IMR-90 (cell line): Measurements from ENCODE around the gene POU2AF1. TPM values are rescaled to one million over a fixed set of nuclear protein-coding genes. Genes with fewer than 3 reads are reported as not detected.
A peak's percentile ranks its signal among the peaks of the same experiment; 100 is the strongest.

Experiments
- ATAC-seq: fragments of 200-7000 bp; cut with Tn5 transposase; 2 replicates; pipeline ENCODE4 v1.9.1; 2020; ENCODE audit warnings: low read depth, mild to moderate bottlenecking, moderate library complexity
- BruUV-seq: library from RNA; stranded (reverse); fragments of 400-500 nt; replicated peaks from 2 replicates; lab custom pipeline; 2021; lab: Mats Ljungman, UMichigan
- CTCF ChIA-PET: fragments of 300-600 bp; formaldehyde crosslinking; extraction: SDS; loops from one replicate; lab custom pipeline; 2021; ENCODE audit warnings: antibody characterized with exemption; lab: Yijun Ruan, JAX
- POLR2A ChIA-PET: fragments of 300-600 bp; sonication (Branson Sonifier 250); formaldehyde crosslinking; loops from one replicate; lab custom pipeline; 2022; ENCODE audit warnings: antibody characterized with exemption; ENCODE audit not compliant: unreplicated experiment; lab: Charles Lee
- DNase-seq: peaks from one replicate; pipeline ENCODE4 v3.0.0; 2013
- H2AFZ ChIP-seq: replicated peaks from 2 replicates; pipeline ENCODE3; 2013; ENCODE audit warnings: low read length, mild to moderate bottlenecking; ENCODE audit not compliant: poor library complexity
- H2AK5ac ChIP-seq: 2 replicates; pipeline ENCODE4 v1.6.1; 2013; ENCODE audit warnings: low read depth, low read length, inconsistent platforms
- H2AK9ac ChIP-seq: replicated peaks from 2 replicates; pipeline ENCODE3; 2013; ENCODE audit warnings: mild to moderate bottlenecking, low read depth, low read length, moderate library complexity; ENCODE audit not compliant: poor library complexity
- H2BK120ac ChIP-seq: 2 replicates; pipeline ENCODE4 v1.6.1; 2013; ENCODE audit warnings: low read depth, low read length, inconsistent platforms
- H2BK15ac ChIP-seq: 3 replicates; pipeline ENCODE4 v1.6.1; 2013; ENCODE audit warnings: low read depth, low read length, inconsistent platforms
- H2BK20ac ChIP-seq: 2 replicates; pipeline ENCODE4 v1.6.1; 2013; ENCODE audit warnings: low read depth, mild to moderate bottlenecking, inconsistent platforms, low read length, moderate library complexity
- H2BK5ac ChIP-seq: 2 replicates; pipeline ENCODE4 v1.6.1; 2013; ENCODE audit warnings: mild to moderate bottlenecking, low read depth, low read length, inconsistent platforms; ENCODE audit not compliant: poor library complexity, severe bottlenecking
- H3K14ac ChIP-seq: replicated peaks from 2 replicates; pipeline ENCODE4 v1.6.1; 2013; ENCODE audit warnings: low read depth, low read length, inconsistent platforms
- H3K18ac ChIP-seq: 2 replicates; pipeline ENCODE4 v1.6.1; 2013; ENCODE audit warnings: low read depth, low read length, control low read depth
- H3K23ac ChIP-seq: 2 replicates; pipeline ENCODE4 v1.6.1; 2013; ENCODE audit warnings: low read depth, low read length, inconsistent platforms
- H3K27ac ChIP-seq: 2 replicates; pipeline ENCODE4 v1.5.1; 2013; ENCODE audit warnings: mild to moderate bottlenecking, control low read depth, low read length; ENCODE audit not compliant: insufficient read depth
- H3K27me3 ChIP-seq: 2 replicates; pipeline ENCODE4 v1.6.1; 2013; ENCODE audit warnings: low read length; ENCODE audit not compliant: control insufficient read depth, insufficient read depth
- H3K36me3 ChIP-seq: 2 replicates; pipeline ENCODE4 v1.6.1; 2013; ENCODE audit warnings: low read length, mixed read lengths; ENCODE audit not compliant: control insufficient read depth, insufficient read depth
- H3K4ac ChIP-seq: 2 replicates; pipeline ENCODE4 v1.6.1; 2013; ENCODE audit warnings: low read depth, low read length, inconsistent platforms
- H3K4me1 ChIP-seq: 2 replicates; pipeline ENCODE4 v1.6.1; 2013; ENCODE audit warnings: low read length, mixed read lengths; ENCODE audit not compliant: control insufficient read depth, insufficient read depth
- H3K4me2 ChIP-seq: 2 replicates; pipeline ENCODE4 v1.6.1; 2013; ENCODE audit warnings: low read depth, mild to moderate bottlenecking, control low read depth, low read length, moderate library complexity
- H3K4me3 ChIP-seq: 2 replicates; pipeline ENCODE4 v1.5.1; 2013; ENCODE audit warnings: low read depth, mild to moderate bottlenecking, control low read depth, low read length, moderate library complexity; ENCODE audit not compliant: insufficient read depth
- H3K56ac ChIP-seq: 2 replicates; pipeline ENCODE4 v1.6.1; 2013; ENCODE audit warnings: low read length, inconsistent platforms; ENCODE audit not compliant: insufficient read depth; ENCODE audit errors: extremely low read depth
- H3K79me1 ChIP-seq, 2 experiments: 2 replicates each; pipeline ENCODE4 v1.6.1; 2013; ENCODE audit warnings: low read length in 2 of 2, inconsistent platforms in 1 of 2, low read depth in 1 of 2
- H3K9ac ChIP-seq: 2 replicates; pipeline ENCODE4 v1.6.1; 2013; ENCODE audit warnings: low read depth, low read length, control low read depth
- H3K9me1 ChIP-seq: 2 replicates; pipeline ENCODE4 v1.6.1; 2013; ENCODE audit warnings: low read length, inconsistent platforms; ENCODE audit not compliant: insufficient read depth
- H3K9me3 ChIP-seq: 2 replicates; pipeline ENCODE4 v1.6.1; 2013; ENCODE audit warnings: low read length; ENCODE audit not compliant: control insufficient read depth, insufficient read depth
- H4K20me1 ChIP-seq: 2 replicates; pipeline ENCODE4 v1.6.1; 2013; ENCODE audit warnings: low read length, inconsistent platforms; ENCODE audit not compliant: insufficient read depth
- H4K5ac ChIP-seq: 2 replicates; pipeline ENCODE4 v1.6.1; 2013; ENCODE audit warnings: mild to moderate bottlenecking, low read depth, low read length, control low read depth
- H4K8ac ChIP-seq, 2 experiments: 2 replicates each; pipeline ENCODE4 v1.6.1; 2013; ENCODE audit warnings: low read depth in 2 of 2, low read length in 2 of 2, control low read depth in 1 of 2, inconsistent platforms in 1 of 2
- H4K91ac ChIP-seq: 2 replicates; pipeline ENCODE4 v1.6.1; 2013; ENCODE audit warnings: low read depth, low read length, inconsistent platforms; ENCODE audit not compliant: insufficient read depth
- CEBPB ChIP-seq: IDR thresholded peaks from 2 replicates; pipeline ENCODE4 v1.6.1; 2012; ENCODE audit warnings: low read depth, low read length, improper control_type of control experiment
- NFE2L2 ChIP-seq: fragments of 150-350 bp; IDR thresholded peaks from 2 replicates; pipeline ENCODE4 v1.6.1; 2016; ENCODE audit warnings: low read depth, mild to moderate bottlenecking, low read length
- RCOR1 ChIP-seq: IDR thresholded peaks from 2 replicates; pipeline ENCODE4 v1.6.1; 2012; ENCODE audit warnings: mild to moderate bottlenecking, low read length, improper control_type of control experiment; ENCODE audit not compliant: insufficient replicate concordance
- RFX5 ChIP-seq: IDR thresholded peaks from 2 replicates; pipeline ENCODE4 v1.8.0; 2012; ENCODE audit warnings: low read depth, mild to moderate bottlenecking, low read length, moderate library complexity
- SMC3 ChIP-seq: fragments of 150-350 bp; IDR thresholded peaks from 2 replicates; pipeline ENCODE4 v1.6.1; 2016; ENCODE audit warnings: low read depth, mild to moderate bottlenecking, antibody characterized with exemption, low read length, moderate library complexity
- WGBS, 2 experiments: methylation state at CpG; one replicate each; pipeline versions ENCODE4 v1.1.5 to v1.1.7; 2013; ENCODE audit warnings: missing lambda C conversion rate in 2 of 2; ENCODE audit not compliant: insufficient read length in 1 of 2; ENCODE audit errors: extremely low coverage in 2 of 2; 5-methylcytosine and 5-hydroxymethylcytosine counted together
- dilution Hi-C: fragments of 300-500 bp; cut with HindIII; formaldehyde crosslinking; loops from one replicate; pipeline ENCODE4 v1.14.3; 2018; ENCODE audit warnings: low sequenced_read_pairs; ENCODE audit not compliant: unreplicated experiment
- in situ Hi-C: fragments of 300-500 bp; cut with MboI; formaldehyde crosslinking; loops from 3 replicates; pipeline ENCODE4 v1.14.3; 2019; ENCODE audit warnings: low sequenced_read_pairs, inconsistent platforms, mixed read lengths
- intact Hi-C: fragments of 100-400 bp; cut with micrococcal nuclease; formaldehyde crosslinking; loops from 2 replicates; pipeline ENCODE4 v1.10.0; 2022
- polyA plus RNA-seq, 3 experiments: library from polyadenylated mRNA; depleted of rRNA; stranded (reverse); fragments of >200 nt; gene quantifications; 2 replicates each; pipeline ENCODE4 v1.2.3, GENCODE V29; 2012; ENCODE audit warnings: low replicate concordance in 1 of 3
- total RNA-seq: library from RNA; depleted of rRNA; stranded (reverse); fragments of >200 nt; gene quantifications from 2 replicates; pipeline ENCODE4 v1.2.3, GENCODE V29; 2012

POU2AF1 gene
- total and polyA plus RNA-seq, 2 of the 4 experiments (the other 2 are of a cell fraction), result not detected

GRCh38 chr11:111344032-111344431, 35.0 kb downstream of the POU2AF1 start:
- H4K8ac ChIP-seq, result no peak overlapping the region
- no peaks in the 10 kb centered on the region for H4K20me1 ChIP-seq
- H3K36me3 ChIP-seq, result no peaks in the 10 kb centered on the region
- intact Hi-C loops, result no loop called here
- H3K4ac ChIP-seq, result no peak overlapping the region
- H3K4me1 ChIP-seq, result no peaks in the 10 kb centered on the region
- no CpG with 5 or more reads among the region's 3 CpGs for WGBS, 2 experiments
- no peak overlapping the region for H2BK20ac ChIP-seq
- no peak overlapping the region for H3K9ac ChIP-seq
- H3K23ac ChIP-seq, result no peak overlapping the region
- H3K4me2 ChIP-seq, result no peak overlapping the region
- H2BK5ac ChIP-seq, result no peak overlapping the region
- H2AK9ac ChIP-seq, result no peak overlapping the region
- no peak overlapping the region for H2AK5ac ChIP-seq
- dilution Hi-C loops, result no loop called here
- no peak overlapping the region for H3K18ac ChIP-seq
- no peak overlapping the region for H3K4me3 ChIP-seq
- no peaks in the 10 kb centered on the region for H3K79me1 ChIP-seq
- no peak overlapping the region for H3K27ac ChIP-seq
- H2BK120ac ChIP-seq, result peak overlapping the region; percentile 10; the same call in 1 of the 2 replicates
- no peak overlapping the region for H4K91ac ChIP-seq
- H3K14ac ChIP-seq, result no peak overlapping the region
- H3K56ac ChIP-seq, result no peak overlapping the region
- CTCF ChIA-PET, result no interaction called here
- POLR2A ChIA-PET, result no interaction called here
- peak; percentile 73 for ATAC-seq
- H2AFZ ChIP-seq, result no peak overlapping the region
- BruUV-seq, result no TSS peak
- H2BK15ac ChIP-seq, result no peak overlapping the region
- DNase-seq, result peak; percentile 79
- in situ Hi-C loops, result no loop called here
- H4K5ac ChIP-seq, result no peak overlapping the region
- no peaks in the 10 kb centered on the region for H3K9me1 ChIP-seq
- no peak for TF ChIP-seq RFX5
- TF ChIP-seq NFE2L2, result peak; percentile 86
- no peak for TF ChIP-seq RCOR1
- TF ChIP-seq CEBPB, result peak; percentile 48
- TF ChIP-seq SMC3, result no peak
- peaks cover 3% of the 10 kb centered on the region; the same call in 1 of the 2 replicates for H3K27me3 ChIP-seq
- H3K9me3 ChIP-seq, result no peaks in the 10 kb centered on the region
